SJCRH30 (cell line): ENCODE results near the gene CARD19. TPM values are rescaled to one million over a fixed set of nuclear protein-coding genes. Genes with fewer than 3 reads are reported as not detected.

ENCODE experiments used
- DNase-seq, 2 experiments: peaks; one replicate each; pipeline ENCODE4 v3.0.0-alpha.2; 2015 to 2020
- H3K27ac ChIP-seq: fragments of 250-450 bp; sonication (Bioruptor Pico); 2 replicates; pipeline ENCODE4 v1.5.1; 2020; ENCODE audit warnings: mild to moderate bottlenecking, moderate library complexity
- H3K27me3 ChIP-seq: fragments of 250-450 bp; sonication (Bioruptor Pico); 2 replicates; pipeline ENCODE4 v1.5.1; 2020; ENCODE audit warnings: mild to moderate bottlenecking, moderate library complexity
- H3K36me3 ChIP-seq: fragments of 250-450 bp; sonication (Bioruptor Pico); 2 replicates; pipeline ENCODE4 v1.5.1; 2020; ENCODE audit warnings: mild to moderate bottlenecking, moderate library complexity
- H3K4me1 ChIP-seq: fragments of 250-450 bp; sonication (Bioruptor Pico); 2 replicates; pipeline ENCODE4 v1.5.1; 2020; ENCODE audit warnings: mild to moderate bottlenecking, moderate library complexity
- H3K4me3 ChIP-seq: fragments of 250-450 bp; sonication (Bioruptor Pico); 2 replicates; pipeline ENCODE4 v1.5.1; 2020; ENCODE audit warnings: mild to moderate bottlenecking, moderate library complexity
- H3K9me3 ChIP-seq: fragments of 250-450 bp; sonication (Bioruptor Pico); replicated peaks from 2 replicates; pipeline ENCODE4 v1.5.1; 2020; ENCODE audit warnings: mild to moderate bottlenecking, moderate library complexity
- total RNA-seq: library from RNA; depleted of rRNA; stranded (reverse); fragments of >200 nt; shearing (Covaris generic); gene quantifications from 2 replicates; pipeline ENCODE4 v1.2.3, GENCODE V29; 2014; rRNA removed

The CARD19 gene
- 36.9 and 41.6 TPM in 2 replicates for total RNA-seq

- Histone ChIP-seq H3K9me3 (peaks cover 3% of the 10 kb centered on the region; the same call in 1 of the 2 replicates), H3K27ac (peak within 1 kb of the TSS; percentile 77), H3K36me3 (no peaks in the 10 kb centered on the region; the same call in 1 of the 2 replicates), H3K4me1 (peaks cover 25% of the 10 kb centered on the region), H3K4me3 (peak within 1 kb of the TSS; percentile 96), H3K27me3 (no peaks in the 10 kb centered on the region)
- peak; percentile 67 to 69 for DNase-seq
Observed at GRCh38 chr9:93096131-93096802, at the start of gene CARD19. Gene CARD19 (plus strand): TSS chr9:93096217. CDS start chr9:93096346, 129 bp downstream.

GRCh38 chr9:93048566-93049448, 47.2 kb upstream of the CARD19 start:
- no peak for DNase-seq
- H3K36me3 ChIP-seq = no peaks in the 10 kb centered on the region
- no peaks in the 10 kb centered on the region for H3K9me3 ChIP-seq
- H3K27ac ChIP-seq = no peak overlapping the region
- H3K4me3 ChIP-seq = no peak overlapping the region
- H3K4me1 ChIP-seq = no peaks in the 10 kb centered on the region
- peaks cover 12% of the 10 kb centered on the region for H3K27me3 ChIP-seq

- DNase-seq = no peak
- Histone ChIP-seq H3K27ac (no peak overlapping the region), H3K4me3 (no peak overlapping the region), H3K9me3 (no peaks in the 10 kb centered on the region), H3K27me3 (peaks cover 12% of the 10 kb centered on the region), H3K36me3 (no peaks in the 10 kb centered on the region), H3K4me1 (no peaks in the 10 kb centered on the region)
Observed at GRCh38 chr9:93049491-93049890, 46.5 kb upstream of the CARD19 start.

- Histone ChIP-seq H3K4me1 (no peaks in the 10 kb centered on the region), H3K27me3 (peaks cover 12% of the 10 kb centered on the region)
- no peak for DNase-seq
Observed at GRCh38 chr9:93050231-93050630, 45.8 kb upstream of the CARD19 start.

GRCh38 chr9:93051680-93052089, 44.3 kb upstream of the CARD19 start:
- DNase-seq = no peak

More at GRCh38 chr9:93050231-93050630, 45.8 kb upstream of the CARD19 start:
- no peaks in the 10 kb centered on the region for H3K36me3 ChIP-seq
- no peak overlapping the region for H3K27ac ChIP-seq
- H3K9me3 ChIP-seq = no peaks in the 10 kb centered on the region
- no peak overlapping the region for H3K4me3 ChIP-seq

GRCh38 chr9:93052791-93053540, 43.1 kb upstream of the CARD19 start:
- H3K9me3 ChIP-seq = no peaks in the 10 kb centered on the region
- peak in 1 of 2 experiments; percentile 26 for DNase-seq
- no peak overlapping the region for H3K4me3 ChIP-seq
- H3K27ac ChIP-seq = no peak overlapping the region
- H3K27me3 ChIP-seq = peaks cover 17% of the 10 kb centered on the region
- H3K4me1 ChIP-seq = no peaks in the 10 kb centered on the region
- H3K36me3 ChIP-seq = no peaks in the 10 kb centered on the region

More at GRCh38 chr9:93051680-93052089, 44.3 kb upstream of the CARD19 start:
- no peak overlapping the region for H3K27ac ChIP-seq
- no peak overlapping the region for H3K4me3 ChIP-seq
- no peaks in the 10 kb centered on the region for H3K9me3 ChIP-seq
- H3K27me3 ChIP-seq = peaks cover 14% of the 10 kb centered on the region
- H3K36me3 ChIP-seq = no peaks in the 10 kb centered on the region
- no peaks in the 10 kb centered on the region for H3K4me1 ChIP-seq

- Histone ChIP-seq H3K9me3 (no peaks in the 10 kb centered on the region), H3K4me1 (no peaks in the 10 kb centered on the region), H3K27ac (no peak overlapping the region), H3K4me3 (no peak overlapping the region), H3K36me3 (no peaks in the 10 kb centered on the region), H3K27me3 (peaks cover 17% of the 10 kb centered on the region)
- DNase-seq = no peak
Observed at GRCh38 chr9:93053781-93054331, 42.2 kb upstream of the CARD19 start.

- Histone ChIP-seq H3K4me3 (no peak overlapping the region), H3K9me3 (no peaks in the 10 kb centered on the region), H3K27ac (no peak overlapping the region), H3K36me3 (no peaks in the 10 kb centered on the region), H3K4me1 (no peaks in the 10 kb centered on the region), H3K27me3 (peaks cover 17% of the 10 kb centered on the region)
- no peak for DNase-seq
Observed at GRCh38 chr9:93054758-93055704, 41.0 kb upstream of the CARD19 start.

- Histone ChIP-seq H3K4me1 (0 out of 2 replicates have a peak, but pooled peaks cover 8% of the 10 kb centered on the region), H3K9me3 (no peaks in the 10 kb centered on the region), H3K36me3 (no peaks in the 10 kb centered on the region), H3K4me3 (no peak overlapping the region), H3K27ac (no peak overlapping the region), H3K27me3 (peaks cover 15% of the 10 kb centered on the region)
- DNase-seq = no peak
Observed at GRCh38 chr9:93057042-93057702, 38.8 kb upstream of the CARD19 start.

- Histone ChIP-seq H3K4me1 (0 out of 2 replicates have a peak, but pooled peaks cover 8% of the 10 kb centered on the region), H3K27me3 (peaks cover 10% of the 10 kb centered on the region), H3K27ac (no peak overlapping the region), H3K9me3 (no peaks in the 10 kb centered on the region), H3K36me3 (no peaks in the 10 kb centered on the region), H3K4me3 (no peak overlapping the region)
- no peak for DNase-seq
Observed at GRCh38 chr9:93057703-93058354, 38.2 kb upstream of the CARD19 start.

GRCh38 chr9:93058355-93059010, 37.5 kb upstream of the CARD19 start, which contains the start of gene SUSD3:
Gene SUSD3 (plus strand): TSS chr9:93058701. CDS start chr9:93058743, 42 bp downstream.
- DNase-seq = no peak
- 0 out of 2 replicates have a peak, but pooled peaks cover 8% of the 10 kb centered on the region for H3K4me1 ChIP-seq
- no peaks in the 10 kb centered on the region for H3K9me3 ChIP-seq
- no peak within 1 kb of the TSS for H3K27ac ChIP-seq
- H3K4me3 ChIP-seq = no peak within 1 kb of the TSS
- no peaks in the 10 kb centered on the region for H3K36me3 ChIP-seq
- peaks cover 6% of the 10 kb centered on the region; the same call in 1 of the 2 replicates for H3K27me3 ChIP-seq
